Activated effector memory CD4-positive, alpha-beta T cell treated with Interleukin-2 at 50 U/mL for 16 hours (primary cell): ENCODE measurements around the gene SERTM2.

ENCODE experiments used
- DNase-seq: peaks from one replicate; pipeline ENCODE4 v3.0.0-alpha.2; 2020

SERTM2 gene

GRCh38 chrX:111561851-111562250, 50.4 kb downstream of the SERTM2 start:
- DNase-seq: no peak

DNA sequence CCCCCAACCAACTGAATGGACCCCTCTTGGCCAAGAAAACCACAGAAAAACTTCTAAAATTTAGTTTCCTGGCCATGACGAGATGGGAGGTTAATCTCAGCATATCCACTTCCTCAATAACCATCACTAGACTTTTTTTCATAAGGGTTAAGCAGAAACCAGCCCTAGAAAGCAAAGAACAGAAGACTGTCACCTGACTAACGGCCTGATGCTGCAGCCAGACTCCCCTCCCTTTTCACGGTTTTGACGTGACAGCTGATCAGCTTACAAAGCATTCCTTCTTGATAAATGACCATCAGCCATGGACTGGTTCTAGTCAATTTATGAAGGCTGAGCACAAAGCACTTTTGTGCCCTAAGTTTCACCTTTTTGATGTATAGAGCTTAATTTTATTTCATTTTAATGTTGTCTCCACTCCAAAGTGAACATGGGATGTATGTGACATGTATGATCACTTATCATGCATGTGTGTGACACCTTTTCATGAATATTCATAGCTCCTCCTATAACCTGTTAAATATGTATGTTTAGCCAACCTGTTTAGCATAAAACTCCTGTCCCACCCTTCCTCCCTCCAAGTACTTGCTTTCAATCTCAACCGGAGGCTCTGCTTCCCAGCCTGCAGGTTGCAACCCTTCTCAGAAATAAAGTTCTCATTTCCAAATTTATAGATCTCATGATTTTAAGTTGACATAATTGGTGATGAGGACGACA, 56.3 kb downstream of the SERTM2 start:
- no peak for DNase-seq

DNA sequence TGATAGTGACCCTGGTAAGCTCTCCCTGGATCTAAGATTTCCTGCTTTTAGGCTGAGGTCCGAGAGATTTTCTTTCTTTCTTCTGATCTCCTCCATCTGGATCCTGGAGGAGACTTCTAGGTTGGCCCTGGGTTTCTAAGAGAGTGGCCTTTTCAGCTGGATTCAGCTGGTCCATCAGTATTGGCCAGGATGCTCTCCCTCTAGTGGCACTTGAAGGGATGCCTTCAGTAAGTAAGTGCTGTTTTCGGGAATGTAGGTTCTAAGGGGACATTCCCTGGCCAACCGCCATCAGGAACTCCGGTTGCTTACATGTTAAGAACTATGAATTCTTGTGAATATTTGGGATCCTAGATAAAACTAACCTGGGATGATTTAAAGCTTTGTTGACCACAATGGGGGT, 56.9 kb downstream of the SERTM2 start:
- no peak for DNase-seq

- no peak for DNase-seq
Measured at GRCh38 chrX:111568817-111569216, 57.4 kb downstream of the SERTM2 start.
